Endothelial cell (in vitro differentiated cells): Measurements from ENCODE around the gene TVP23B. TPM values are rescaled to one million over a fixed set of nuclear protein-coding genes. Genes with fewer than 3 reads are reported as not detected.
A peak's percentile ranks its signal among the peaks of the same experiment; 100 is the strongest.

Experiments used
- DNase-seq: peaks from one replicate; pipeline ENCODE4 v3.0.0; 2021; ENCODE audit warnings: low spot score
- H3K27ac Mint-ChIP-seq: one replicate; pipeline ENCODE4 v1.8.0; 2021; ENCODE audit warnings: mixed read lengths, inconsistent platforms; ENCODE audit not compliant: unreplicated experiment
- H3K27me3 Mint-ChIP-seq: one replicate; pipeline ENCODE4 v1.8.0; 2021; ENCODE audit warnings: mild to moderate bottlenecking, moderate library complexity, mixed read lengths, inconsistent platforms; ENCODE audit not compliant: unreplicated experiment
- H3K36me3 Mint-ChIP-seq: one replicate; pipeline ENCODE4 v1.8.0; 2021; ENCODE audit warnings: mild to moderate bottlenecking, low read depth, mixed read lengths, inconsistent platforms; ENCODE audit not compliant: unreplicated experiment
- H3K4me1 Mint-ChIP-seq: one replicate; pipeline ENCODE4 v1.8.0; 2021; ENCODE audit warnings: mild to moderate bottlenecking, mixed read lengths, inconsistent platforms; ENCODE audit not compliant: unreplicated experiment
- H3K4me3 Mint-ChIP-seq: one replicate; pipeline ENCODE4 v1.8.0; 2021; ENCODE audit warnings: mild to moderate bottlenecking, mixed read lengths, inconsistent platforms; ENCODE audit not compliant: unreplicated experiment
- H3K9me3 Mint-ChIP-seq: one replicate; pipeline ENCODE4 v1.8.0; 2021; ENCODE audit warnings: mixed read lengths, inconsistent platforms; ENCODE audit not compliant: unreplicated experiment
- CTCF ChIP-seq: fragments of 200-600 bp; sonication (generic); IDR thresholded peaks from one replicate; pipeline ENCODE4 v1.5.0; 2021; ENCODE audit warnings: antibody characterized with exemption; ENCODE audit not compliant: unreplicated experiment
- total RNA-seq: library from RNA; stranded (reverse); fragmentation: NEBNext Ultra II Directional; extraction: Animal tissue kit (Norgen Biotek cat#: 25700); gene quantifications from one replicate; pipeline ENCODE4 v1.2.1, GENCODE V29; 2021; ENCODE audit not compliant: unreplicated experiment

TVP23B gene
- total RNA-seq, 1 donor from 2014 or later, result 11.6 TPM

- no peak overlapping the region for H3K27ac Mint-ChIP-seq
- no peak overlapping the region for H3K4me3 Mint-ChIP-seq
- H3K27me3 Mint-ChIP-seq, result peaks cover 4% of the 10 kb centered on the region
- no peaks in the 10 kb centered on the region for H3K36me3 Mint-ChIP-seq
- peaks cover 7% of the 10 kb centered on the region for H3K4me1 Mint-ChIP-seq
- no peak for TF ChIP-seq CTCF
- H3K9me3 Mint-ChIP-seq, result no peaks in the 10 kb centered on the region
- DNase-seq, result no peak
These were observed 69.7 kb downstream of the TVP23B start for GRCh38 chr17:18850679-18851078.

DNA sequence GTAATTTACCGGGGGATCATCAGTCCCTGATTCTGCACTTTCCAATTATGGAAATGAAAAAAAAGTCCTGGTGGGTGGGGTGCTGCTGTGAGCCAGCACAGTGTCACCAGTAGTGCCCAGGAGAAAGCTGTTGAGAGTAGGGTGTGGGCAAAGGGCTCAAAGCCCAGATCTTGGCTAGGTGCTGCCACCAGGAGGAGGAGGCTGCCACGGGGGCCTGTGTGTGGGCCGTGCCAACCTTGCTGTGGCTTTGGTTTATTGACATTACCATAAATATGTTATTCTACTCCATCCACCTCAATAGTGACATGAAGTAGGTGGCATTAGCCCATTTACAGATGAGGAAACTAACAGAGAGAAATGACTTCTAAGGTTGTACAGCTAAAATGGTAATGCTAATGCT, 70.2 kb downstream of the TVP23B start:
- no peak for TF ChIP-seq CTCF
- no peak overlapping the region for H3K27ac Mint-ChIP-seq
- no peaks in the 10 kb centered on the region for H3K36me3 Mint-ChIP-seq
- H3K4me1 Mint-ChIP-seq, result peaks cover 8% of the 10 kb centered on the region
- H3K9me3 Mint-ChIP-seq, result no peaks in the 10 kb centered on the region
- no peak for DNase-seq
- H3K4me3 Mint-ChIP-seq, result no peak overlapping the region
- H3K27me3 Mint-ChIP-seq, result peaks cover 4% of the 10 kb centered on the region

DNA sequence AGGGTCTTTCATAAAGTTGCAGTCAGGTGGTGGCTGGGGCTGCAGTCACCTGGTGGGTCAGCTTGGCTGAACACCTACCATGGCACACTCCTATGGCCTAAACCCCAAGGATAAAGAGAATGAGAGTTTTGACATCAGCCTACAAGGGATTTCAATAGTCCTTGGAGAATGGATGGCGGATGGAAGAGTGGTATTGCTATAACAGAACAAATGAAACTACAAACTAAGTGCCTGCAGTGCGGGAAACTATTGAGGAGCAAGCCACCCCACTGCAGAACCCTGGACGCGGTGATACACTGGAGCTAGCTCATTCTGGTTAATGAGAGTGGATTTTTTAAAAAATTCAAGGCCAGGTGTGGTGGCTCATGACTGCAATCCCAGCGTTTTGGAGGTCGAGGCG, 74.0 kb downstream of the TVP23B start:
- peaks cover 4% of the 10 kb centered on the region for H3K27me3 Mint-ChIP-seq
- DNase-seq, result no peak
- TF ChIP-seq CTCF, result no peak

GRCh38 chr17:18855831-18856569, 75.0 kb downstream of the TVP23B start:
- H3K36me3 Mint-ChIP-seq, result peaks cover 3% of the 10 kb centered on the region
- no peak for TF ChIP-seq CTCF
- H3K27me3 Mint-ChIP-seq, result no peaks in the 10 kb centered on the region
- DNase-seq, result peak; percentile 81
- peak overlapping the region; percentile 96 for H3K4me3 Mint-ChIP-seq
- H3K4me1 Mint-ChIP-seq, result peaks cover 13% of the 10 kb centered on the region
- H3K9me3 Mint-ChIP-seq, result no peaks in the 10 kb centered on the region
- H3K27ac Mint-ChIP-seq, result peak overlapping the region; percentile 62

More for the DNA sequence above, 74.0 kb downstream of the TVP23B start:
- Mint-ChIP-seq H3K27ac (no peak overlapping the region), H3K9me3 (no peaks in the 10 kb centered on the region), H3K4me3 (peak overlapping the region; percentile 85), H3K4me1 (peaks cover 13% of the 10 kb centered on the region), H3K36me3 (peaks cover 3% of the 10 kb centered on the region)

Other genes with a start within 250 kb of the TVP23B start
- gene TBC1D28, start 136.8 kb upstream of the TVP23B start, total RNA-seq, result not detected
- gene FOXO3B, start 98.9 kb upstream of the TVP23B start, total RNA-seq, result 14.2 TPM
- gene FBXW10, start 37.1 kb upstream of the TVP23B start, total RNA-seq, result not detected
- gene PRPSAP2, start 76.9 kb downstream of the TVP23B start, total RNA-seq, result 32.4 TPM
- gene SLC5A10, start 171.0 kb downstream of the TVP23B start, total RNA-seq, result 0.08 TPM
- gene FAM83G, start 223.6 kb downstream of the TVP23B start, total RNA-seq, result 1.6 TPM